ENCODE data around the gene NCOA3.

DNA sequence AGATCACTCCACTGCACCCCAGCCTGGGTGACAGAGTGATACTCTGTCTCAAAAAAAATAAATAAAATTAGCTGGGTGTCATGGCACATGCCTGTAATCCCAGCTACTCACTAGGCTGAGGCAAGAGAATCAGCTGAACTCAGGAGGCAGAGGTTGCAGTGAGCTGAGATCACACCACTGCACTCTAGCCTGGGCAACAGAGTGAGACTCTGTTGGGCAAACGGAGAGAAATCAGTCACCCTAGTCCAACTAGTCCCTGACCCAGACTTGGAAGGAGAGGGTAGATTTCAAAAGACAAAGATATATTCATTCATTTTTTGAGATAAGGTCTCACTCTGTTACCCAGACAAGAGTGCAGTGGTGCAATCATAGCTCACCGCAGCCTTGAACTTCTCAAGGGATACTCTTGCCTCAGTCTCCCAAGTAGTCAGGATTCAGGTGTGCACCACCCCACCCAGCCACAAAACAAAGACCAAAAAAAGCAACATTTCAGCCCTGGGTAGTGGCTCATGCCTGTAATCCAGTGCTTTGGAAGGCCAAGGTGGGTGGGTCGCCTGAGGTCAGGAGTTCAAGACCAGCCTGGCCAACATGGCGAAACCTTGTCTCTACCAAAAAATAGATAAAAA, 26.2 kb upstream of the NCOA3 start:
- TF ChIP-seq BHLHE40 (IDR thresholded peaks at IDR 0.05; ENCODE audit: borderline replicate concordance) (no peak), FOXM1 (IDR thresholded peaks at IDR 0.05; ENCODE audit: borderline replicate concordance) (no peak), LEF1 (IDR thresholded peaks at IDR 0.05; ENCODE audit: borderline replicate concordance) (no peak), TARDBP (IDR thresholded peaks at IDR 0.05) (no peak), CTBP1 (IDR thresholded peaks at IDR 0.05; ENCODE audit: borderline replicate concordance) (no peak), ARNT (IDR thresholded peaks at IDR 0.05) (no peak), SP1 (IDR thresholded peaks at IDR 0.05) (no peak)
- TF ChIP-seq, protein P1, sequence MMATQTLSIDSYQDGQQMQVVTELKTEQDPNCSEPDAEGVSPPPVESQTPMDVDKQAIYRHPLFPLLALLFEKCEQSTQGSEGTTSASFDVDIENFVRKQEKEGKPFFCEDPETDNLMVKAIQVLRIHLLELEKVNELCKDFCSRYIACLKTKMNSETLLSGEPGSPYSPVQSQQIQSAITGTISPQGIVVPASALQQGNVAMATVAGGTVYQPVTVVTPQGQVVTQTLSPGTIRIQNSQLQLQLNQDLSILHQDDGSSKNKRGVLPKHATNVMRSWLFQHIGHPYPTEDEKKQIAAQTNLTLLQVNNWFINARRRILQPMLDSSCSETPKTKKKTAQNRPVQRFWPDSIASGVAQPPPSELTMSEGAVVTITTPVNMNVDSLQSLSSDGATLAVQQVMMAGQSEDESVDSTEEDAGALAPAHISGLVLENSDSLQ (IDR thresholded peaks at IDR 0.05): no peak
